Endothelial cell of umbilical vein (primary cell): Measurements from ENCODE around the gene SMCO4.

Experiments
- CTCF ChIP-seq, 2 donors: IDR thresholded peaks; 1 replicate in 1 of 2; 2 replicates in 1 of 2; pipeline ENCODE4 v1.5.1; 2011; ENCODE audit warnings: low read length in 2 of 2, mild to moderate bottlenecking in 2 of 2, moderate library complexity in 2 of 2, control low read depth in 1 of 2, inconsistent platforms in 1 of 2, low read depth in 1 of 2; ENCODE audit not compliant: insufficient read depth in 1 of 2; ENCODE audit errors: extremely low read depth in 1 of 2
- EZH2 ChIP-seq: IDR thresholded peaks from 2 replicates; pipeline ENCODE4 v1.6.1; 2012; ENCODE audit warnings: borderline replicate concordance, low read depth, mild to moderate bottlenecking, moderate library complexity, low read length, inconsistent platforms; ENCODE audit not compliant: severe bottlenecking
- JUN ChIP-seq: IDR thresholded peaks from 2 replicates; pipeline ENCODE4 v1.6.1; 2011; ENCODE audit warnings: borderline replicate concordance, low read depth; ENCODE audit not compliant: insufficient read length, insufficient read depth
- MAX ChIP-seq: IDR thresholded peaks from 2 replicates; pipeline ENCODE4 v1.6.1; 2011; ENCODE audit not compliant: insufficient read depth, insufficient read length
- POLR2A ChIP-seq: IDR thresholded peaks from 2 replicates; pipeline ENCODE4 v1.6.1; 2012; ENCODE audit warnings: low read depth, mild to moderate bottlenecking, control low read depth, low read length
- POLR2AphosphoS5 ChIP-seq: IDR thresholded peaks from 2 replicates; pipeline ENCODE4 v1.6.1; 2012; ENCODE audit warnings: low read depth, mild to moderate bottlenecking, control low read depth, low read length, moderate library complexity; ENCODE audit not compliant: insufficient read depth

GRCh38 chr11:93487032-93487483, 56.1 kb downstream of the SMCO4 start:
- TF ChIP-seq MAX (no peak), EZH2 (no peak), CTCF (IDR thresholded peaks at IDR 0.05; ENCODE audit: extremely low read depth in 1 of 2, insufficient read depth in 1 of 2, low read depth in 1 of 2, low read length in 2 of 2) (no peak), POLR2AphosphoS5 (no peak), JUN (no peak), POLR2A (no peak)
